ENCODE results near the gene NKG7.
A peak's percentile ranks its signal among the peaks of the same experiment; 100 is the strongest.
"Not testable (repeated sequence)": the region's sequence is repeated elsewhere in the genome, so short reads cannot be mapped to it uniquely, and the experiment has no call there.

NKG7 gene

DNA sequence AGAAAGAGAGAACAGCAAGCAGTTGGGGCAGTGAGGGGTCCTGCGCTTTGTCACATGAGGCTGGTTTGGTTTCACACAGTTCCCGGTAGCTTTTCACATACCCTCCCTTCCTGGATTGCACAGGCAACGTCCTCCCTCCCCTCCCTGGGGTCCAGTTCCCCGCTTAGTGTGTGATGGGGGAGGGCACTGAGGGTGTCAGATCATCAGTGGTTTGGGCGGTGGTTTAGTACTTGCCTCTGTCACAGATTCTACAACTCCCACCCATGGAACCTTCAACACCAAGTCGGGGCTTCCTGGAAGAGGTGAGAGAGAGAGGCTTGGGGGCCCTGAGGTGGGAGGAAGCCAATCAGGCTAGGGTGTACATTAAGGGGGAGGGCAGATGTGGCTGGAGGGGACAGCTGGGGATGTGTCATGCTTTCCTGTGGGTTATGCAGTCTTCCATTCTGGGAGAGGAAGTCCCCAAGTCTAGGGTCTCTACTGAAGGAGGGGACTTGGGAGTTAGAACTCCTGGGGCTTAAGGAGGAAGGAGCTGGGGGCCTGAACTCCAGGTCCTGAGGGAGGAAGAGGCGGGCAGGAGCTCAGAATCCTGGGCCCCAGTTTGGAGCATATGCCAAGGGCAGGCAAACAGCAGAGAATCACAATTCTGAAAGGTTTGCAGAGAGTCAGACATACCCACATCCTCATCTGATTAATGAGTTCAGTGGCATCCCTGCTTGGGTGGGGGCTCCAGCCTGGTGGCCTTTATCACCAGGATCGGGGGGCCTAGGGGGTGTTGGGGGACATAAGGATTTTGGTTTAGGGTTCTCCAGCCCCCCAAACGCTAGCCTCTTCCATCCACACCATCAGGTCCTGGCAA is at the start of gene NKG7:
Gene NKG7, minus strand, starts transcription at position 6 of the 856 bp plus-strand sequence. CDS start 119 bp downstream, outside the sequence.
- TF ChIP-seq, protein P1, sequence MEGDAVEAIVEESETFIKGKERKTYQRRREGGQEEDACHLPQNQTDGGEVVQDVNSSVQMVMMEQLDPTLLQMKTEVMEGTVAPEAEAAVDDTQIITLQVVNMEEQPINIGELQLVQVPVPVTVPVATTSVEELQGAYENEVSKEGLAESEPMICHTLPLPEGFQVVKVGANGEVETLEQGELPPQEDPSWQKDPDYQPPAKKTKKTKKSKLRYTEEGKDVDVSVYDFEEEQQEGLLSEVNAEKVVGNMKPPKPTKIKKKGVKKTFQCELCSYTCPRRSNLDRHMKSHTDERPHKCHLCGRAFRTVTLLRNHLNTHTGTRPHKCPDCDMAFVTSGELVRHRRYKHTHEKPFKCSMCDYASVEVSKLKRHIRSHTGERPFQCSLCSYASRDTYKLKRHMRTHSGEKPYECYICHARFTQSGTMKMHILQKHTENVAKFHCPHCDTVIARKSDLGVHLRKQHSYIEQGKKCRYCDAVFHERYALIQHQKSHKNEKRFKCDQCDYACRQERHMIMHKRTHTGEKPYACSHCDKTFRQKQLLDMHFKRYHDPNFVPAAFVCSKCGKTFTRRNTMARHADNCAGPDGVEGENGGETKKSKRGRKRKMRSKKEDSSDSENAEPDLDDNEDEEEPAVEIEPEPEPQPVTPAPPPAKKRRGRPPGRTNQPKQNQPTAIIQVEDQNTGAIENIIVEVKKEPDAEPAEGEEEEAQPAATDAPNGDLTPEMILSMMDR (IDR thresholded peaks at IDR 0.05; ENCODE audit: low read depth, low read length) = no peak
- in situ Hi-C loops (cut with HindIII; ENCODE audit: low sequenced_read_pairs) = no loop called here
- H3K4me3 ChIP-seq (ENCODE audit: low read depth, low read length) = no peak within 1 kb of the TSS
- DNase-seq (ENCODE audit: low read depth, low spot score) = no peak

DNA sequence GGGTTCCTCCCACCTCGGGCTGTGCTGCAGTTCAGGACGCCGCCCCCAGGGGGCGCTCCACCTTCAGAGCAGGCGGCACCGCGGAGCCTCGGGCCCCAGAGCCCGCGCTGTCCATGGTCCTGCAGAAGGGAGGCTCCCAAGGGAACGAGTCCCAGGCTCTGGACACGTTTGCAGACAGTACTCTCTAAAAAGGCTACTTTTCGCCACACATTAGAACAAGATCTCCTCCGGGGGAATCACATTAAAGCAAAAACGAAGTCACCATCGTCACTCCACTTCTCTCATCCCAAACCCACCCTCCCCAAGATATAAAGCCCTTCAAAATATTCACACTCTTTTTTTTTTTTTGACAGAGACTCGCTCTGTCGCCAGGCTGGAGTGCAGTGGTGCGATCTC is 49.6 kb upstream of the NKG7 start:
- DNase-seq (ENCODE audit: low read depth, low spot score) = peak; percentile 23
- TF ChIP-seq, protein P1 (IDR thresholded peaks at IDR 0.05; ENCODE audit: low read depth, low read length) = peak; percentile 89
- in situ Hi-C loops (cut with HindIII; ENCODE audit: low sequenced_read_pairs) = no loop called here
- no peak overlapping the region for H3K4me3 ChIP-seq (ENCODE audit: low read depth, low read length)

DNA sequence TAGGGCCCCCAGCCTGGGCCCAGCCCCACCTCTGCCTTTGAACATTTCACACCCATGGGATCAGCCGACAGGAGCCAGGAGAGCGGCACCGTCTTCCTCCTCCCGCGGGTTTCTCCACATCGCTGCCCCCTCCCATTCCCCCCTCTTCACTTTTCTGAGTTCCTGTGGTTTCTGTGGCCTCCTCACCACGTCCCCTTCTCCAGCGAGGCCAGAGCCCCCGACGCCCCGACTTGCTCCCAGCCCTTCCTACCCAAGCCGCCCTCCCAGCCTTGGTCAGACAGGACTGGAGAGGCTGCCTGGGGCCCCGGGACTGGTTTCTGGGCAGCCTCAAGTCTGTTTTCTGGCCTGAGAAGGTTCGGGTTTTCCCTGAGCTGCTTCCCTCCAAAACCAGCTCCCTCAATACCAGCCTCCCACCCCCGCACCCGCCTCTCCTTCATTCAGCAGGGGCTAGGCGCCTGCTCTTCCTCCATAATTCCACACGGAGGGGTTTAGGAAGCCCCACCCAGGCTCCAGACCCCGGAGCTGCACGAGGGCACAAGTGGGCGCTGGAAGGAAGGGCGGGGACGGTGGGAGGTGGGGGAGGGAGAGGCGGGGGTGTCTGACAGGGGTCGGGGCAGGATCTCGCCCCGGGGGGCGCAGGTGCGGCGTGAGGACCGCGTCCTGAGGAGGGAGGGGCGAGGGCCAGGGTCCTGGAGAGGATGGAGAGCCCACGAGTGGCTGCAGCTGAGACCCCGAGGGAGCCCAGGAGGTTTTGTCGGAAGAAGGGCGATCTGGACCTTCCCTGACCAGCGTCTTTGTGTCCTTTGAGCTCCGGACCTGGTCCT is 49.0 kb upstream of the NKG7 start:
- in situ Hi-C loops (cut with HindIII; ENCODE audit: low sequenced_read_pairs) = no loop called here
- no peak for DNase-seq (ENCODE audit: low read depth, low spot score)
- no peak overlapping the region for H3K4me3 ChIP-seq (ENCODE audit: low read depth, low read length)
- TF ChIP-seq, protein P1 (IDR thresholded peaks at IDR 0.05; ENCODE audit: low read depth, low read length) = no peak

GRCh38 chr19:51420511-51420910 is 48.1 kb upstream of the NKG7 start:
- DNase-seq (ENCODE audit: low read depth, low spot score); in situ Hi-C loops (cut with HindIII; ENCODE audit: low sequenced_read_pairs): not testable (repeated sequence)

GRCh38 chr19:51418707-51419106 is 46.3 kb upstream of the NKG7 start:
- H3K4me3 ChIP-seq (ENCODE audit: low read depth, low read length) = no peak overlapping the region
- in situ Hi-C loops (cut with HindIII; ENCODE audit: low sequenced_read_pairs) = no loop called here
- TF ChIP-seq, protein P1 (IDR thresholded peaks at IDR 0.05; ENCODE audit: low read depth, low read length) = no peak
- no peak for DNase-seq (ENCODE audit: low read depth, low spot score)

More at GRCh38 chr19:51420511-51420910, 48.1 kb upstream of the NKG7 start:
- not testable (repeated sequence) for H3K4me3 ChIP-seq (ENCODE audit: low read depth, low read length)

DNA sequence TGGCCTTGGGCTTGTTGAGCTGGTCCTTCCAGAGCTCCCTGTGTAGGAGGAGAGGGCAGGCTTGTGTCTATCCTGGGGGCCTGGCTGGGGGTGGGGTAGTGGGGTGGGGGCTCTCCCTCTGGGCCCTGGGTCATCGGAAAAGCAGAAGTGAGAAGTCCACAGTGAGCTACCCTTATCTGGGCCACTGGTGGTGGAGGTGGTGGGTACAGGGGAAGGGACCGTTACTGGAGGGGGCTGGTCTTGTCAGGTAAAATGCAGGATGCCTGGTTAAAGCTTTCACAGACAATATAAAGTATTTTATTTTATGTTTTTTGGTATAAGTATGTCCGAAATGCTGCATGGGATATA is 45.3 kb upstream of the NKG7 start:
- TF ChIP-seq, protein P1 (IDR thresholded peaks at IDR 0.05; ENCODE audit: low read depth, low read length) = no peak
- in situ Hi-C loops (cut with HindIII; ENCODE audit: low sequenced_read_pairs) = no loop called here
- DNase-seq (ENCODE audit: low read depth, low spot score) = no peak
- H3K4me3 ChIP-seq (ENCODE audit: low read depth, low read length) = no peak overlapping the region
